GM18511 (cell line): ENCODE results near the gene CEP55.
"Not testable (repeated sequence)": the region's sequence is repeated elsewhere in the genome, so short reads cannot be mapped to it uniquely, and the experiment has no call there.

Experiments used
- ATAC-seq: cut with Tn5 transposase; IDR thresholded peaks from one replicate; pipeline ENCODE4 v1.9.1; 2021; ENCODE audit warnings: mild to moderate bottlenecking, moderate library complexity; ENCODE audit not compliant: unreplicated experiment

The CEP55 gene

DNA sequence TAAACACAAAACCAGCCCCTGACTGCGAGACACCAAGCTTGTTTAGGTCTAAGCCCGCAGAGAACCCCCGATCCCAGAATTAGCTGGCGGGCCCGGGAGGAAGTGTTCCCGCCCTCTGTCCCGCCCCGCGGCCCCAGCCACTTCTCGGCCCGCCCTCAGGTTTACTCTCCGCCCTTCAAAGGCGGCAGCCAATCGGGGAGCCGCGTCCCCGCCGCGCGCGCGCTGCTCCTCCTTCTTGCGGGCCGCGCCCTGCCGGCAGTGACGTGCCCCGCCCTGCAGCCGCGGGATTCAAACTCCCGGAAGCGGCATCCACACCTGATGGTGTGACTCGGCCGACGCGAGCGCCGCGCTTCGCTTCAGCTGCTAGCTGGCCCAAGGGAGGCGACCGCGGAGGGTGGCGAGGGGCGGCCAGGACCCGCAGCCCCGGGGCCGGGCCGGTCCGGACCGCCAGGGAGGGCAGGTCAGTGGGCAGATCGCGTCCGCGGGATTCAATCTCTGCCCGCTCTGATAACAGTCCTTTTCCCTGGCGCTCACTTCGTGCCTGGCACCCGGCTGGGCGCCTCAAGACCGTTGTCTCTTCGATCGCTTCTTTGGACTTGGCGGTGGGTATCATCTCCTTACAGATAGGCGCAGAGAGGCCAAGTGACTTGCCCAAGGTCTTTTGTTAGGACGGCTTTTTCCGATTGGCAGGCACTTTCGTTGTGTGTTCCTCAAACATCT lies at the start of gene CEP55:
TSS of gene CEP55 (plus strand) at position 291 of the 720 bp plus-strand sequence. CDS start 3,440 bp downstream, outside the sequence.
- peak; percentile 99 for ATAC-seq

GRCh38 chr10:93447019-93447418 lies 49.4 kb upstream of the CEP55 start:
- ATAC-seq: no peak

DNA sequence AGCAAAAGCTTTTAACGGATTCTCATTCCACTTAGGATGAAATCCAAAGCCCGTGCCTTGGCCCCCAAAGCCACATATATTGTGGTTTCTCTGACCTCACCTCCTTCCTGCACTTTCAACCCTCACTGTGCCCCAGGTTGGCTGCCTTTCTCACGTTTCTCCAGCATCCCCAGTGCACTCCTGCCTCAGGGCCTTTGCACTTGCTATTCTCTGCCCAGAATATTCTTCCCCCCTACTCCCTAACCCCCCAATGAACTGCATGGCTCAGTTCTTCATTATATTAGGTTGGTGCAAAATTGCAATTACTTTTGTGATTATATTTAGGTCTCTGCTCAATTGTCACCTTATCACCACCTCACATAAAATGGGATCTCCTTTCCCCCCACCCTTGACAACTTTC lies 48.4 kb upstream of the CEP55 start:
- no peak for ATAC-seq

GRCh38 chr10:93451244-93451947 lies 45.0 kb upstream of the CEP55 start:
- no peak for ATAC-seq

DNA sequence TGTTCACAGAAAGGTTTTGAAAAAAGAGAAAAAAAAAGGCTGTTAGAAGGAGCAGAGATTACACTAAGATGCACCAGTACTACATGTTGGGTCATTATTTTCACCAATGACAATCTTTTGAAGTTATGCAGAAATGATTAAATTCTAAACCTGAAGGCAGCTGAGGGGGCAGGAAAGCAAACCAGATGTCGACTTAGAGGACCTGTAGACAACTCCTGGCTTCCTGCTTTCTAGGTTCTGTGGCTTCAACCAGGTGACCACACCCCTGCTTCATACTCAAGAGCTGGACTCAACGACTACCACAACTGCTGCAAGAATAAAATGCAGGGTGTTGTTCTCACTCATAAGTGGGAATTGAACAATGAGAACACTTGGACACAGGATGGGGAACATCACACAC lies 44.3 kb upstream of the CEP55 start:
- no peak for ATAC-seq

DNA sequence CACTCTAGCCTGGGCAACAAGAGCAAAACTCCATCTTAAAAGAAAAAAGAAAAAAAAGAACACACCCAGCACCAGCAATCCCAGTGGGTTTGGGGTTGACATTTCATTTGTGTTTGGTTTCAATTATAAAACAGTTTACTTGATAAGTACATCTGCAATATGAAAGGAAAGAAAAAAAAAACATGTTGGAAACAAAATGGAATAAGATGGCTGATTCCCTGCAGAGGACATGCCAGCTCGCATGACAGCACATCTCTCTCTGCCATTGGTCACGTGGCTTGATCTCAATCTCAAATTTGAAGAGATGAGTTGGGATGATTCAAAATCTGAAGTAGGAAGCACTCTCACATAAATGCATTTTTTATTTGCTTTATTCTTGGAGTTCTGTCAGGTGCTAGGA lies 42.3 kb upstream of the CEP55 start:
- ATAC-seq: no peak

DNA sequence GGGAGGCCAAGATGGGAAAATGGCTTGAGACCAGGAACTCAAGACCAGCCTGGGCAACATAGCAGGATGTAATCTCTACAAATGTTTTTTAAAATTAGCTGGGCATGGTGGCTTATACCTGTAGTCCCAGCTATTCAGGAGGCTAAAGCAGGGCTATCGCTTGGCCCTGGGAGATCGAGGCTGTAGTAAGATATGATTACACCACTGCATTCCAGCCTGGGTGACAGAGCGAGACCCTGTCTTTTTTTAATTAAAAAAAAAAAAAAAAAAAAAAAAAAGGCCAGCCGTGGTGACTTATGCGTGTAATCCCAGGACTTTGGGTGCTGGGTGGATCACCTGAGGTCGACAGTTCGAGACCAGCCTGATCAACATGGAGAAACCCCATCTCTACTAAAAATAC lies 41.7 kb upstream of the CEP55 start:
- no peak for ATAC-seq

- ATAC-seq: no peak
Observed at GRCh38 chr10:93456480-93456879, 39.9 kb upstream of the CEP55 start.

DNA sequence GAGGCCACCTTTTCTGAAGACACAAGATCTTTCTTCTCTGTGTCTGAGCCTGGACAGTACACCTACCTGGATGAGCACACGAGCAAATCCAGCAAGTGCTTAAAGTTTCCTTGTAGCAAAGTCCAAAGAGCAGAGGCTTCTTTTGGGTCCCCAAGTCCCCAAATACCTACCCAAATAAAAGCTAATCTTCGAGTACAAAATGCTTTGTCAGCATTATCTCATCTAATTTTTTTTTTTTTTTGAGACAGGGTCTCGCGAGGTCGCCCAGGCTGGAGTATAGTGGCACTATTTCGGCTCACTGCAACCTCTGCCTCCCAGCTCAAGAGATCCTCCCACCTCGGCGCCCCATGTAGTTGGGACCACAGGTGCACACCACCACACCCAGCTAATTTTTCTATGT lies 38.9 kb upstream of the CEP55 start:
- no peak for ATAC-seq

- ATAC-seq: no peak
Observed at GRCh38 chr10:93458821-93459257, 37.6 kb upstream of the CEP55 start.

- ATAC-seq: no peak
Observed at GRCh38 chr10:93459466-93459865, 36.9 kb upstream of the CEP55 start.

- no peak for ATAC-seq
Observed at GRCh38 chr10:93461109-93461806, 35.2 kb upstream of the CEP55 start.

GRCh38 chr10:93461807-93462178 lies 34.6 kb upstream of the CEP55 start:
- ATAC-seq: no peak

GRCh38 chr10:93462371-93462770 lies 34.0 kb upstream of the CEP55 start:
- no peak for ATAC-seq

GRCh38 chr10:93462881-93463280 lies 33.5 kb upstream of the CEP55 start:
- no peak for ATAC-seq

GRCh38 chr10:93463723-93464476 lies 32.5 kb upstream of the CEP55 start:
- no peak for ATAC-seq

DNA sequence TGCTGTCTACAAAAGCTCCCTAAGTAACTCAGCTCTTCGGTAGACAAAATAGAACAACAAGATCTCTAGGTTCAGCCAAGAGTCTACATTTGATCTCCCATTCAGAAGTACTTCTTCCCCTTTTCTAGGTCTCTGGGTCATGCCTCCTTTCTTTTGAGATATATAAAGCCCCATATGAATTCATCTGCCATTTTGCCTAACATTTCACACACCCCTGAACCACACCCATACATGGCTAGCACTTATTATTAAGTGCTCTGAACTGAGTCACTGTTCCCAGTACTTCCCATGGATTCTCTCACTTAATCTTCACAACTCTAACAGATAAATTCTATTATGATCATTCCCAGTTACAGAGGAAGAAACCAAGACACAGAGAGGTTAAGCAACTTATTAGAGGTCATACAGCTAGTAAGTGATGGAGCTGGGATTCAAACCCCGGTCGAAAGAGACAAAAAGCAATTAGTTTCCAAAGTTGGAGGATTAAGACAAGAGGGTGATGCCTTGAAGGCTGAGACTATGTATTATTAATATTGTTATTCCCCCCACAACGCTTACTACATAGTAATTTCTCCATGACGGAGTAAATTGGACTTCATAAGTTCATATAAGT lies 31.5 kb upstream of the CEP55 start:
- ATAC-seq: no peak

GRCh38 chr10:93465806-93466675 lies 30.4 kb upstream of the CEP55 start:
- no peak for ATAC-seq

DNA sequence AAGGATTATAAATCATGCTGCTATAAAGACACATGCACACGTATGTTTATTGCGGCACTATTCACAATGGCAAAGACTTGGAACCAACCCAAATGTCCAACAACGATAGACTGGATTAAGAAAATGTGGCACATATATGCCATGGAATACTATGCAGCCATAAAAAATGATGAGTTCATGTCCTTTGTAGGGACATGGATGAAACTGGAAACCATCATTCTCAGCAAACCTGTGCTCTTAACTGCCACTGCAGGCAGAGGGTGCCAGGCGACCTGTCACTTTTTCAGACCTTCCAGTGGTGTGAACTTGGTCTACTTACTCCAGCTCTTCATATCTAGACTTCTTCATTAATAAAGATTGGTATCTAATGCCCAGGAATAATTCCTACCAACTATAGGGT lies 28.8 kb upstream of the CEP55 start:
- ATAC-seq: not testable (repeated sequence)
